Skeletal muscle satellite cell (primary cell): ENCODE measurements around the gene COMT.

Source experiments
- H3K27me3 ChIP-seq: 2 replicates; pipeline ENCODE4 v1.7.0; 2013; ENCODE audit warnings: low read length; ENCODE audit not compliant: control insufficient read depth, insufficient read depth
- H3K36me3 ChIP-seq: 2 replicates; pipeline ENCODE4 v1.7.0; 2013; ENCODE audit warnings: mild to moderate bottlenecking, control low read depth, low read length; ENCODE audit not compliant: insufficient read depth
- H3K4me1 ChIP-seq: 2 replicates; pipeline ENCODE4 v1.7.0; 2013; ENCODE audit warnings: low read length; ENCODE audit not compliant: control insufficient read depth, insufficient read depth
- H3K4me2 ChIP-seq: 2 replicates; pipeline ENCODE4 v1.7.0; 2013; ENCODE audit warnings: mild to moderate bottlenecking, low read length
- H3K4me3 ChIP-seq: 2 replicates; pipeline ENCODE4 v1.7.0; 2013; ENCODE audit warnings: low read length
- H3K9ac ChIP-seq: 2 replicates; pipeline ENCODE4 v1.7.0; 2013; ENCODE audit warnings: mild to moderate bottlenecking, low read depth, low read length, moderate library complexity
- H3K9me3 ChIP-seq: replicated peaks from 2 replicates; pipeline ENCODE4 v1.7.0; 2013; ENCODE audit warnings: mild to moderate bottlenecking, control low read depth, low read length

The COMT gene

DNA sequence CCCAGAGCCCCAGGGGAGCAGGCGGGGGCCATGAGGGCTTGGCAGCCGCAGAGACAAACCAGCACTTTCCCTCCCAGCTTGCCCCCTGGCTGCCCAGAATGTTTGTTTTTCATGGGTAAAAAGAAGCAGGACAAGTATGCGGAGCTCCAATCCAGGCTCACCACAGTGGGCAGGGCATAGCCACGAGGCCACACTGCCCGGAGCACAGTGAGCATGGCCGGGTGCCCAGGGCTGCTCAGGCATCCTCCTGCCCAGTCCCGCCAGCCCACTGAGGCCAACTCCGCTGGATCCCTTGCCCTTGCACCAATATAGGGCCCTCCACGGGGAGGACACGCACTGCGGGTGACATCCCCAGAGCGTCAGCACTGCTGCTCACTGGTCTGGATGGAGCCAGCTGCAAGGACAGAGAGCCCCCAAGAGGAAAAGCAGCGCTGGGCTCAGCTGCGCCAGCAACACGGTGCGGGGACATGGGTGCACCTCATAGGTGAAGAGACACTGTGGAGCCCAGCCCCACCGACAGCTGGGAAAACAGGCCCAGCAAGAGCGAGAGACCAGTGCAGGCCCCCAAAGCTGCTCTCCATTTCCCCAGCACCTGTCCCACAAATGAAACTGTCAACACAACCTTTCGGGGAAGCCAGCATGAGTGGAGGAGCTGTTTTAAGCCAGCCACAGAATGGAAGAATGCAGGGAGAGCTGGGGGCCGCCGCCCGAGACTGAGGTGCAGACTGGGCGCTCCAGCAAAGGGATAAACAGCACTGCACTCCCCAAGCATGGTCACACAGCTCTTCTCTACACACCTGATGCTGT, 50.3 kb downstream of the COMT start:
- Histone ChIP-seq H3K9me3 (no peaks in the 10 kb centered on the region), H3K36me3 (no peaks in the 10 kb centered on the region), H3K9ac (no peak overlapping the region), H3K4me1 (peaks cover 39% of the 10 kb centered on the region), H3K4me3 (no peak overlapping the region), H3K27me3 (peaks cover 2% of the 10 kb centered on the region), H3K4me2 (no peak overlapping the region)

DNA sequence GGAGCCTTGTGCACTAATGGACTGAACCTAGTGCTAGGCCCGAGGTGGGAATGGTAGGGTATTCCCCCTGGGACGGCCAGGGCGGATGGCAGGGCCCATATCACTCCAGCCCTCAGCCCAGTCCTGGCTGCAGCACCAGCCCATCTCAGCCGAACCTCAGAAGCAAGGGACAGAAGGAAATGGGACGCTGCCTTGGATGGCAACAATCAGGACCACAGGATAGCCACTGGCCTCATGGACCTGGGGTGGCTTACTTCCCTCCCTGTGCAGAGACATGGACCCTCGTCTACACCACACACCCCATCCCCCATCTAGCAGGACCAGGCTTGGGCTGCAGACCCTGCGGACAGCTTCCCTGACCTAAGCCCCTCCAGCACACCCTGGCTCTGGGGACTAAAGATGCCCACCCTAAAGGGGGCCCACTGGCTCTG, 50.9 kb downstream of the COMT start:
- Histone ChIP-seq H3K4me2 (no peak overlapping the region), H3K9ac (no peak overlapping the region), H3K27me3 (peaks cover 8% of the 10 kb centered on the region), H3K36me3 (no peaks in the 10 kb centered on the region), H3K4me1 (peaks cover 39% of the 10 kb centered on the region), H3K9me3 (no peaks in the 10 kb centered on the region), H3K4me3 (no peak overlapping the region)

DNA sequence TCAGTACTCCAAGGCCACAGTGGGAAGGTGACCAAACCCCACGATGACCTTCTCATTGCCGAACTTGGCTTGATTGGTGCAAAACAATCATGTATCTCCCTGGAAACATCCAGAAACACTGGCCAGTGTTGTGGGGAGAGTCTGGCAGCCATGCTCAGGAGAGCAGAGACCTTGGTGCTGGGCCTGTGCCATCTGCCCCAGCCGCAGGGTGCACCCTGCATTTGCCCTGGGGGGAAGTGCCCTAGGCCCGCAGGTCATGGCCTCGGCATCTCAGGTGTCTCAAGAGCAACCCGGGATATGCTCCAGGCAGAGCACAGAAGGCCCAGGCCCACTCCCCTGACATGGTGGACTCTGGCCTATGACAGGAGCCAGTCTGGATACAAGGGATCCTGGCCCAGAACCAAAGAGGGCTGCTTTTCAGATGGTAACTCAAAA, 51.4 kb downstream of the COMT start:
- Histone ChIP-seq H3K36me3 (no peaks in the 10 kb centered on the region), H3K27me3 (peaks cover 9% of the 10 kb centered on the region), H3K4me2 (no peak overlapping the region), H3K4me1 (peaks cover 39% of the 10 kb centered on the region), H3K9ac (no peak overlapping the region), H3K4me3 (no peak overlapping the region), H3K9me3 (no peaks in the 10 kb centered on the region)

DNA sequence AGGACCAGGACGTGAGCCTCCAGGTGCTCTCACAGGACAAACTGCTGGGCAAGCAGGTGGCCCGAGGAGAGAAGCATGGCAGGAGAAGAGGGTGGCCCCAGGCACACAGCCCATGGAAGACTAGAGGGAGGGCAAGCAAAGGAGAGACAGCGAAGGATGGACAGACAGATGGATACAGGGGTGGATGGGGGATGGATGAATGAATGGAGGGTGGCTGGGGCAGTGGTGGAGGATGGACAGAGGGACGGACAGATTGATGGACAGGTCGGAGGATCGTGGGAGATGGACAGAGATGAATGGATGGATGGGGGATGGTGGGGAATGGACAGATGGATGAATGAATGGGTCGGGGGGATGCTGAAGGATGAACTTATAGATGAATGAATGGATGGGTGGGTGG, 52.4 kb downstream of the COMT start:
- Histone ChIP-seq H3K9ac (no peak overlapping the region), H3K27me3 (peaks cover 12% of the 10 kb centered on the region), H3K4me1 (peaks cover 43% of the 10 kb centered on the region), H3K4me3 (no peak overlapping the region), H3K4me2 (no peak overlapping the region), H3K36me3 (no peaks in the 10 kb centered on the region), H3K9me3 (no peaks in the 10 kb centered on the region)

DNA sequence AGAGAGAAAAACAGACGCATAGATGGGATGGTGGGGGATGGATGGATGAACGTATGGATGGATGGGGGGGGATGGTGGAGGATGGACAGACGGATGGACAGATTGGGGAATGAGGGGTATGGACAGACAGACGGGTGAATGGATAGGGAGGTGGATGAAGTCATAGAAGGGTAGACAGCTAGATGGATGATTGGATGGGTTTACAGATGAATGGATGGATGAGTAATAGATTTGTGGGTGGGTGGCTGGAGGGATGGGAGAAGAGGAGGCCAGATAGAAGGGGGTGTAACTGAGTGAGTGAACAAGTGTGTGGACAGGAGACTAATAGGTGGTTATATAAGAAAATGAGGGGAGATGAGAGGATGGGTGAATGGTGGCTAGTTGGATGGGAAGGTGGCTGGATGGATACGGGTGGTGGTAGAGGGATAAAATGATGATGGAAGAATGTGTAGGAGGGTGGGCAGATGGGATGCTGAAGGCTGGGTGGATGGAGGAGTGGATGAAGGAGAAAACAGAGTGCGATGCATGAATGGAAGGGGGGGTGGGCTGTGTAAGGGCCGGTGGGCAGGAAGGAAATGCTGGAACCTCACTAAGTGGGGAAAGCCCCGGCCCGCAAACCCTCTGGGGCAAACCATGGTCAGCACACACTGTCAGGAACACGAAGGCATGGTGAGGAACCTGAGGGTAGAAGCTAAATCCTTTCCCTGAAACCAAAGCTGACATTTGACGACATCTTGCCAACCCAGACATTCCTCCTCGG, 53.5 kb downstream of the COMT start:
- Histone ChIP-seq H3K36me3 (no peaks in the 10 kb centered on the region), H3K4me3 (no peak overlapping the region), H3K4me2 (peak overlapping the region; percentile 44), H3K9ac (no peak overlapping the region), H3K9me3 (no peaks in the 10 kb centered on the region), H3K27me3 (peaks cover 12% of the 10 kb centered on the region), H3K4me1 (peaks cover 47% of the 10 kb centered on the region)

DNA sequence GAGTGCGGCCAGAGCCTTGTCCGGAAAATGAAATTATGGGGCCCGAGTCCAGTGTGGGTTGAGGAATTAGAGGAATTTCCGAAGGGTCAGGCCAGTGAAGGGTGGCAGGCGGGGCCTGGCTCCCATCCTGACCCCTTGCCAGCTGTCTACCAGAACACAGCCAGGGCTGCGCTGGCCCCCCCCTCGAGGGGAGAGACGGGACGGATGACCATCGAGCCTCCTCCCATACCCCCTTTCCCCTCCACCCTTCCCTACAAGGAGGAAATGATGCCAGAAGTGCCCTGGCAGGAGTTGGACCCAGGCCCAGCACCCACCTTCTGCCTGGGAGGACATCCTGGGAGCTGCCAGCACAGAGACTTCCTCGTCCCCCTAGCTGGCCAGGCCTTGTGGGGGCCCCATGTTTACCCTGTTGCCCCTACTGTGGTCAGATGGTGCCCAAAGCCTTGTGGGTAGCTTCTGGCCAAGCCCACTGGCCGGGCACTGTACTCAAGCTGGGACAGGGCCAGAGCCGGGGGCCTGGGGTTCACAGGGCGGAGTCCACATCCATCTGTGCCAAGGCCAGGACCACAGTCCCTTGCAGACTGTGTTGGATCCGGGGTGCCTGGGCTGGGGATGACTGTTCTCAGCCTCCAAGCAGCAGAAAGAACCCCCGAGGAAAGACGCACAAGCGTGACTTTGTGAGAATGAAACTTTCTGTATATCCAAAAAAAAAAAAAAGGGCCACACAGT, 54.2 kb downstream of the COMT start:
- H3K9ac ChIP-seq: no peak overlapping the region
- H3K4me3 ChIP-seq: no peak overlapping the region
- no peaks in the 10 kb centered on the region for H3K36me3 ChIP-seq
- peak overlapping the region; percentile 44 for H3K4me2 ChIP-seq
- H3K27me3 ChIP-seq: peaks cover 12% of the 10 kb centered on the region
- peaks cover 44% of the 10 kb centered on the region for H3K4me1 ChIP-seq
- H3K9me3 ChIP-seq: no peaks in the 10 kb centered on the region

DNA sequence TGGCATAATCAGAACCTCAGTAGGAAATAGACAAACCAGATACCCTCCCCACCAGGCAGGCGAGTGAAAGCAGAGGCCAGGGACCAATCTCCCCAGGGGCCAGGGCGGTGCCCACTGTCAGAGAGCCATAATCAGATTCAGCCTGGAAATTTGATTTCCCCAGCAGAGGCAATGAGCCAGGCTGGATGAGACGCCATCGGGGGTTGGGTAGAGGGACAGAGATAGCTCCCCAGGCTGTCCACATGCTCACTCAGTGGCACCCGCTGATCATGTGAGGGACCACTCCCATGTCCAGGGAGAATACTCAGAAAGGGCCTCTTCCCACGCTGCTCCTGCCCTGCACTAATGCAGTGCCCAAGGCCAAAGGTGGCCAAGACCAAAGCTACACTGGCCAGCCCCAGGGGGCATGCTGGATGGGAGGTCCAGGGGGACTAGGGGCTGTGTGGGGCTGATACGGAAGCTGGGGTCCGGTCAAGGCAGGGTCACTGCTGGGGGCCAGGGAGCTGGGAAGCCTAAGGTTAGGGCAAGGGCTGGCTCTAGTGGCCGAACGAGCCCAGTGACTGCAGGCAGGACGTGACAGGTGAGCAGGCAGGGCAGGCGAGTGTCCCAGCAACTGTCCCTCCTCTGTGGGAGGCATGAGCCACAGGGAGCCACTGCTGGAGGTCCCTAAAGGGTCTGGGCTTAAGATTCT, 55.3 kb downstream of the COMT start:
- no peaks in the 10 kb centered on the region for H3K36me3 ChIP-seq
- H3K27me3 ChIP-seq: peaks cover 12% of the 10 kb centered on the region
- no peaks in the 10 kb centered on the region for H3K9me3 ChIP-seq
- no peak overlapping the region for H3K4me3 ChIP-seq
- no peak overlapping the region for H3K9ac ChIP-seq
- H3K4me1 ChIP-seq: peaks cover 33% of the 10 kb centered on the region
- no peak overlapping the region for H3K4me2 ChIP-seq

DNA sequence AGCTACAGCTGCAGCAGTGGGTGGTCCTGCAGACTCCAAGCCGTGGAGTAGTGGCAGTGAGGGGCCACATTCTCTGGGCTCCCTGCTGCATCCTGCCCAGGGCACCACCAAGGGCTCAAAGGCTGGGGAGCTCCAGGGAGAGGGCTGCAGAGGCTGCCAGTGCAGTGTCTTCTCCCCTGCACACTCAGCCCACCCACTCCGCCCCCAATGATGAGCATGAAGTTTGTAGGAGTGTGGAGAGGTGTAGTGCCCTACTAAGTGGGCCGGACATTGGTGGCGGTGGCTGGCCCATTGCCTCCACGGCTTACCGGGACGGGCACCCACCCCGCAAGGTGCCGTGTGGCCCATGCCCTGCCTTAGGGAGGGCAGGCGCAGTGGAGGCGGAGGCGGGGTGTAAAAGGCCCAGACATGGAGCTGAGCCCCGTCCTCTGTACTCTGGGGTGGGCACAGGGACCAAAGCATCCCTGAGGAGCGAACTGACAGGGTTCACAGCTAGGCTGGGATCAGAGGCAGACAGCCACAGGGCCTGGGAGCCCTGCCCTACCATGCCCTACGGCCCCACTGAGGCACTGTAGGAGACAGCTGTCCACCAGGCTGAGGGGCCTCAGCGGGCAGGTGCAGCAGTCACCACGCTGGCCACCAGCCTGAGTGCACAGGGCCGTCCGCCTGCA, 56.1 kb downstream of the COMT start:
- H3K4me3 ChIP-seq: no peak overlapping the region
- peaks cover 32% of the 10 kb centered on the region for H3K4me1 ChIP-seq
- no peak overlapping the region for H3K9ac ChIP-seq
- H3K27me3 ChIP-seq: peaks cover 12% of the 10 kb centered on the region
- no peaks in the 10 kb centered on the region for H3K36me3 ChIP-seq
- no peaks in the 10 kb centered on the region for H3K9me3 ChIP-seq
- no peak overlapping the region for H3K4me2 ChIP-seq

DNA sequence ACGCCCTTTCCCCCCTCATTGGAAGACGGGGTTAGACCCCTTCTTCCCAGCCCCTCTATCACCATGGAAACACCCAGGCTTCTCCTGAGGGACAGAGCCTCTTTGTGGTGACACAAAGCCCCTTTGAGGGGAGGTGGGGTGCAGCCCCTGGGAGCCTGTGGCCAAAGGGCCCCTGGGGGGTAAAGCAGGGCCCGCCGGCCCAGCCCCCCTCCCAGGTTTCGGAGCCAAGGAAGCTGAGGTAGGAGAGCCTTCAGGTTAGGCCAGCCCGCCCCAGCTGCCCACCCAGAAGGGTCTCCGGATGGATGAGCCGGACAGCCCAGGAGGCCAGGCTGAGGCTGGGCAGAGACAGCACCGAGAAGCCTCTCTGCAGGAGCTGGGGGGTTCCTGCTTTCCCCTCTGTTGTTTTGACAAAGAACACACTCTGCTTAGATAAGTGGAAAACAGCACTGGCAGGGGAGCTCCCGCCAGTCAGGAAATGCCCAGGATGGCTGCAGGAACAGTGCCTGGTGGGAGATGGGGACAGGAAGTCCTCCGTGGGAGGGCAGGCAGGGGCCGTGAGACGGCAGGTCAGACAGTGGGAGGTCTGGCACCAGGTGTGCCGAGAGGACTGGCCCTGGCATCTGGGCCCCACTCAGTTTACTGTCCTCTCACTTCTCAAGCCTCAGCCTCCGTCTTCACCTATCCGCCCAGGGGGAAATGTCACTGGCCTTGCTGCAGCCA, 56.8 kb downstream of the COMT start:
- no peak overlapping the region for H3K9ac ChIP-seq
- H3K4me1 ChIP-seq: peaks cover 32% of the 10 kb centered on the region
- H3K9me3 ChIP-seq: peaks cover 1% of the 10 kb centered on the region
- no peaks in the 10 kb centered on the region for H3K36me3 ChIP-seq
- peaks cover 12% of the 10 kb centered on the region for H3K27me3 ChIP-seq
- no peak overlapping the region for H3K4me2 ChIP-seq
- no peak overlapping the region for H3K4me3 ChIP-seq

DNA sequence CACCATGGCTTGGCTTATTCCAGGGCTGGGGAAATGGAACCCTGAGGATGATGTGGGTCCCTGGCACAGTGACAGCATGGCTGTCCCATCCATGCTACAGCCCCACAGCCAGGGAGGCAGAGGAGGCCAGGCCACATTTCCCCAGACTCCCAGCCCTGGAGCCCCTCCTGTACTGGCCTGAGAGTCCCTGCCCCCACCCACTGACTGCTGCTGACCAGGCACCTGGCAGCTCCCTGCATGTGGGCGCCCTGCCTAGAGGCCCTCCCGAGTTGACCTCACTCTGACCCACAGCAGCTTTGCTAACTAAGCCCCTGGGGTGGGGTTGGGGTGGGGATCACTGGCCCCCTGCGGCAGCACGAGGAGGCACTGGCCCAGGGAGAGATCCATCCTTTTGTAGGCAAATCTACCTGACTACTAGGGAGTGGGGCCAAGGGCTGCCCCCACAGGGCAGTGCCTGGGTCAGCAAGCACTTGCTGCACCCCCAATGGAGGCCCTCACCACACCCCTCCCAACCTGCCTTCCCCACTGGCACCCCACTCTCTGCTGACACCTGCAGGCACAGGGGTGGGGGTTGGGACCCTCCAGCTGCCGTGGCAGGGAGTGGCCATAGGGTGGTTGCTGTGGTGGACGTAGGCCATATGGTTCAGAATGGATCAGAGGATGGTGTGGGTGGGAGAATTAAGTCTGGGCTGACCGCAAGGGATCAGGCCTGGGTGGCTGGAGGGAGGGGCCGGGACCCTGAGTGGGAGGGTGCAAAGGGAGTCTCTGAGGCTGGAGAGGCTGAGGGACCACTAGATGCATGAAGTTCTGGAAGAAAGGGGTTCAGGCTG, 57.6 kb downstream of the COMT start:
- Histone ChIP-seq H3K4me2 (no peak overlapping the region), H3K4me3 (no peak overlapping the region), H3K27me3 (peaks cover 12% of the 10 kb centered on the region), H3K9ac (no peak overlapping the region), H3K9me3 (peaks cover 2% of the 10 kb centered on the region), H3K4me1 (peaks cover 32% of the 10 kb centered on the region), H3K36me3 (no peaks in the 10 kb centered on the region)
